Adipose tissue (tissue), 3 donors: ENCODE measurements around the gene SAMD11. TPM values are rescaled to one million over a fixed set of nuclear protein-coding genes. Genes with fewer than 3 reads are reported as not detected.
"Not testable (repeated sequence)": the region's sequence is repeated elsewhere in the genome, so short reads cannot be mapped to it uniquely, and the experiment has no call there.

Experiments used
- H3K27ac ChIP-seq: one replicate; pipeline ENCODE4 v1.5.1; 2013; ENCODE audit warnings: low read depth, low read length
- WGBS, 3 donors: extraction: QIAGEN DNeasy Blood & Tissue Kit; methylation state at CpG; one replicate each; pipeline ENCODE4 v1.1.7; 2013; 5-methylcytosine and 5-hydroxymethylcytosine counted together
- polyA plus RNA-seq, 3 donors: library from polyadenylated mRNA; stranded (reverse); fragments of 200-250 nt; gene quantifications; one replicate each; pipeline ENCODE4 v1.2.3, GENCODE V29; 2013
- donor health status: healthy with polysubstance abuse.
- donor health status: Bipolar disorder and iron deficiency.
- donor health status: healthy.

Gene SAMD11
- polyA plus RNA-seq, 3 donors: 1.00 to 7.9 (median 1.2) TPM

- WGBS, 3 donors: 83 to 92% (median 83%) methylated on average over 33 to 44 of the region's 44 CpGs
- no peak overlapping the region for H3K27ac ChIP-seq
Observed at GRCh38 chr1:978069-978834, 54.5 kb downstream of the SAMD11 start.

GRCh38 chr1:978835-979743 lies 55.4 kb downstream of the SAMD11 start:
- H3K27ac ChIP-seq: no peak overlapping the region
- WGBS, 3 donors: 84 to 87% (median 85%) methylated on average over 55 to 60 of the region's 60 CpGs

DNA sequence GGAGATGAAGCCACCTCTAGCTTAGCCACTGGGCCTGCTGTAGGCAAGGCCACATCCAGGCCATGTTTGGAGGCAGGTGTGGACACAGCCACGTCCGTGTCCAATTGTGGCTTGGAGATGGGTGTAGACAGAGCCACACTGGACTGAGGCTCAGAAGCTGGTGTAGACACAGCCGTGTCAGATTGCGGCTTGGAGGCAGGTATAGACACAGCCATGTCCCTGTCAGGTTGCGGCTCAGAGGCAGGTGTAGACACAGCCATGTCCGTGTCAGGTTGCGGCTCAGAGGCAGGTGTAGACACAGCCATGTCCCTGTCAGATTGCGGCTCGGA lies 56.0 kb downstream of the SAMD11 start:
- 91% methylated on average over 7 to 9 of the region's 9 CpGs for WGBS, 3 donors
- H3K27ac ChIP-seq: no peak overlapping the region

DNA sequence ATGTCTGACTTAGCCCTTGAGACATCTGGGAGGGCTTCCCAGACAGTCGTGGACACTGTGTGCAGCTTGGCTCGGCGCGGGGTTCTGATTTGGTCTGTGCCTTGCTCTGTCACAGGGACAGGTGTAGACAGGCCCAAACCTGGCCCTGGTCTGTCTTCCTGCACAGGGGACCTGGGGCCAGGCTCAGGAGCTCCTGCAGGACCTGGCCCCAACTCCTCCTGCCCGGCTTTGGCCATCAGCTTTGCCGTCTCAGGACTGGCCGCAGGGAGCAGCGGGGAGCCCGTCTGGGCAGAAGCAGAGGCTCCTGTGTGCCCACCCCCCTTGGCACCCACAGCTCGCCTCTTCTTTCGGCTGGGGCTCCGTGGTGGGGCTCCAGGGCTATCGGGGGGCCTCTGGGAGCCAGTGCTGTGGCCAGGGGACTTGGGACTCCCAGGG lies 56.4 kb downstream of the SAMD11 start:
- WGBS, 3 donors: 70 to 83% (median 81%) methylated on average over 13 of the region's 13 CpGs
- no peak overlapping the region for H3K27ac ChIP-seq

DNA sequence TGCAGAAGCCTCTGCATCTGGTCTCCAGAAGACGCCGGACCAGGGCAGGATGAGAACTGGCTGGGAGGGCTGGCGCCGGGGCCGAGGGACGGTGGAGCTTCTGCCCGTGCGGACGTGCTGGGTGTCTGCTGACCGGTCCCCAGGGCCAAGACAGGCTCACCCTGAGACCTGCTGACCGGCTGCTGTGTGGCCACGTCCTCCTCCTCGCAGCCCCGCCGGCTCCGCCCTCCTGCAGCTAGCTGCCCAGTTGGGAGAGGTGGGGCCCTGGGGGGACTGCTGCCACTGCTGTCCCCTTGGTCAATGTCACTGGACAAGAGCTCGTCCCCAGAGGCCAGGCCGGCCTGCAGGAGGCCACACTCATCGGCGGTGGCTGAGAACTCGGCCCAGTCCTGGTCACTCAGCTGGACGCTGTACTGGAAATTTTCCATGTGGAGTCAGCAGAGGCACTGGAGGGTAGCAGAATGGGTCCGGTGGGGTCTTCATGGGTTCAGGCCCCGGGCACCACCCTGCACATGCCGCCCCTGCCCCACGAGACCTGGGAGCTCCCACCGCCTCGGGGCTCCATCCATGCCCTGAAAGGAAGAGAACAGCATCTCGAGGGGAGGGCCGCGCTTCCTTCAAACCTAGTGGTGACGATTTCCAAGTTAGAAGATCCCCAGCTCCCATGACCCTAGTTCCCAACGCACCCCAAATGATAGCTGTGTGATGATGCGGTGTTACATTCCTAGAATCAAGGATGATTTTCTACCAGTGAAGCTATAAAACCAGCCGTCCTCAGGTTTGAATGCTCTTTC lies 57.1 kb downstream of the SAMD11 start:
- H3K27ac ChIP-seq: no peak overlapping the region
- 66 to 72% (median 70%) methylated on average over 35 of the region's 35 CpGs for WGBS, 3 donors

DNA sequence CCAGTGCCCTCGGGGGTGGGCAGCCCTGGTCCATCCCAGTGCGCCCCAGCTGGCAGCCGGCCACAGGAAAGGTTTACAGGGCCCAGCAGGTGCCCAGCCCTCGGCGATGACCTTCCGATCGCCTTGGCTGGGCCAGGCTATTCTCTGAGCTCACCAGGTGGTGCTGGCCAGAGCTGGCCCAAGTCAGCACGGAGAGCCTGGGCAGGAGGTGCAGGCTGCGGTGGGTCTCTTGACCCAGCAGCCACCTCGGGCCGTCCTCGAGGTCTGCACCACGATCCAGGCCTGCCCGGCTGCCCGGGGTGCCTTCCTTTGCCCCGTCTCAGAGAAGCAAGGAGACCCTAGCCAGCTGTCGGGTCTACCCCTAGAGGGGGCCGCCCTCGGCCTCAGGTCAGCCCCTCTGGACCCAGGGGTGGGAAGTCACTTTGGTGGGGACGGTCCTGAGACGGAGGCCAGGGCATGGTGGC lies 57.8 kb downstream of the SAMD11 start:
- WGBS, 3 donors: 68 to 78% (median 74%) methylated on average over 19 to 21 of the region's 21 CpGs
- no peak overlapping the region for H3K27ac ChIP-seq

DNA sequence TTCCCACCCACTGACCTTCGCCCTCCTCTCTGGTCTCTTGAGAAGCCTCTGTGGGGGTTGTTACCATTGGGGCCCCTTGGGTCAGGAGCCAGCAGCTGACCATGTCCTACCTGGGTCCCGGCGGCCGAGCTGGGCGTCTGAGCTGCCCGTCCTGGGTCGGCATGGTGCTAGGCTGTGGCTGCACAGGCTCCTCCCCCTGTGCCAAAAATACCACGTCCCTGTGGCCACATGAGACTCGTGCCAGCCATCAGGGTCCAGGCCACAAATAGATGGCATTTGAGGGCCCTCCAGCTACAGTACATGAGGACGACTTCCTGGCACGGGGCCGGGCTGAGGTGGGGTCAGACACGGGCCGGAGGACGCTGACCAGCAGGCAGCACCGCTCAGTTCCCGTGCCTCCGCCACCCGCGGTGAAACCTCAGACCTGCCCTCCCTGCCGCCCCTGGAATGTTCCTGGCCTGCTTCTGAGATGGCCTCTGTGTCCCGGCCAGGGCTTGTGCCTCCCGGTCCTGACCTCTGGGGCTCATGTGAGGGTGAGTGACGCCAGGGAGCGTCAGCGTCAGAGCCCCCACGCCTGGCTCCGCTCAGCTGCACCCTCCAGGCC lies 58.3 kb downstream of the SAMD11 start, which contains the start of gene PERM1:
PERM1 (minus strand) TSS at position 139 of the 604 bp plus-strand sequence. CDS start 1,064 bp downstream, outside the sequence.
- no peak within 1 kb of the TSS for H3K27ac ChIP-seq
- WGBS, 3 donors: 43 to 68% (median 57%) methylated on average over 28 of the region's 28 CpGs

DNA sequence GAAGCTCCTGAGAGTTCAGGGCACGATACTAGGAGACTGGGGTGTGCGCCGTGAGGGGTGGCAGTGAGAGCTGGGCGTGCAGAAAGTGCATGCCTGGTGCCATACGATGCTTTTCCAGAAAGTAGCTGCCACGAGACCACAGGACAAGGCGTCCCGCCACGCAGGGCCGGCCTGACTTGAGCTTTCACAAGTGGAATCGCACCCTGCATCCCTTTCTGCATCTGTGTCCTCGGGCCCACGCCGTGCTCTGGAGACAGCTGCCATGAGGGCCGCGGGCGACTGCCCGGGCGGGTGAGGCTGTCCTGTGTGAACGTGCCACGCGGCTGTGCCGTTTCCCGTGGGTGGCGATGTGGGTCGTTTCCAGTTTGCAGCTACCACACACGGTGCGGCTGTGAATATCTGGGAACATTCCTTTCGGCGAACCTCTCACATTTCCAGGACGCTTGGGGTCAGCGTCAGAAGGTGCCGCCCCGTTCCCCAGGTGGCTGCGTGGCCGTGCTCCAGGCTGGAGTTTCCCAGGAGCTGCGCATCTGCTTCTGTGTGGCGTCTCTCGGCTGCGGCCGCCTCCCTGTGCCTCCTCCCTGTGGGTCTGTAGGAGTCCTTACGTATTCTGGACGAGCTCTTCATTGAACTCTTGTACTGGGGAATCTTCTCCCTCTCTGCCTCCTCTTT lies 59.2 kb downstream of the SAMD11 start:
- H3K27ac ChIP-seq: no peak overlapping the region
- 62 to 84% (median 80%) methylated on average over 42 to 43 of the region's 43 CpGs for WGBS, 3 donors

DNA sequence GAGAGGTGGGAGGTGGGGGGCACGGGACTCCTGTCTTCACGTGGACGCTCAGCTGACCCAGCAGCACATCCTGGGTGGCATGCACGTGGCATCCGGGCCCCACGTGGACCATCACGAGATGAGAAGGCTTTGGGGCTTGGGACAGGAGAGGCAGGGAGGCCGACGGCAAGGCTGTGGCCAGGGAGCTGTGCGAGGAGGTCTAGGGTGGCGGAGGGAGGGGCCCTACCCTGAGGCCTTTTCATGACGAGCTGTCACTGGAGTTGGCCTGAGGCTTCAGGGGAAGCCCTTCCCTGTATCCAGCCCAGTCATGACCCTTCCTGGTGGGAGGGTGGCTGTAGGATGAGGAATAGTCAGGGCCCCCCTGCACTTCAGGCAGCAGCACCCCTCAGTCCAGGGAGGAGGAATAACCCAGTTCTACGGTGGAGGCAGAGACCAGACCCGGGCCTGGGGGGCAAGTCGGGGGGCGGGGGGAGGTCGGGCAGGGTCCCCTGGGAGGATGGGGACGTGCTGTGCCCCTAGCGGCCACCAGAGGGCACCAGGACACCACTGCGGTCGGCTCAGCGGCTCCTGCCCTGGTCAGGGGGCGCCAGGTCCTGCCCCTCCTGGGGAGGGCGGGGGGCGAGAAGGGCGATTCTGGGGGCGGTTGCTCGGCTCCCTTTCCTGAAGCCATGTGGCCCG lies 60.2 kb downstream of the SAMD11 start:
- WGBS, 3 donors: 15 to 20% (median 19%) methylated on average over 28 to 29 of the region's 29 CpGs
- H3K27ac ChIP-seq: no peak overlapping the region

GRCh38 chr1:984476-984814 lies 60.7 kb downstream of the SAMD11 start:
- WGBS, 3 donors: 51 to 61% (median 55%) methylated on average over 12 of the region's 12 CpGs

GRCh38 chr1:985126-985525 lies 61.4 kb downstream of the SAMD11 start:
- no peak overlapping the region for H3K27ac ChIP-seq
- WGBS, 3 donors: 73 to 79% (median 78%) methylated on average over 13 of the region's 13 CpGs

More at GRCh38 chr1:984476-984814, 60.7 kb downstream of the SAMD11 start:
- H3K27ac ChIP-seq: no peak overlapping the region

DNA sequence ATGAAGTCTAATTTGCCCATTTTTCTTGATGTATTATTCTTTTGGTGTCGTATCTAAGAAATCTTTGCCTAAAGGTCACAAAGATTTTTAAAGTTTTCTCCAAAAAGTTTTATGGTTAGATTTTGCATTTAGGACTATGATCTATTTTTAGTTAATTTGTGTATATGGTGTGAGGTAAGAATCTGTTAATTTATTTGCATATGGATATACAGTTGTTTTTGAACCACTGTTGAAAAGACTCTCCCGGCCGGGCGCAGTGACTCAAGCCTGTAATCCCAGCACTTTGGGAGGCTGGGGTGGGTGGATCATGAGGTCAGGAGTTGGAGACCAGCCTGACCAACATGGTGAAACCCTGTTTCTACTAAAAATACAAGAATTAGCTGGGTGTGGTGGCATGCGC lies 64.3 kb downstream of the SAMD11 start:
- WGBS, 3 donors: 83 to 92% (median 84%) methylated on average over 5 of the region's 5 CpGs
- H3K27ac ChIP-seq: not testable (repeated sequence)

- H3K27ac ChIP-seq: not testable (repeated sequence)
- WGBS, 3 donors: 90 to 95% (median 93%) methylated on average over 6 of the region's 6 CpGs
Observed at GRCh38 chr1:991275-991674, 67.6 kb downstream of the SAMD11 start.

DNA sequence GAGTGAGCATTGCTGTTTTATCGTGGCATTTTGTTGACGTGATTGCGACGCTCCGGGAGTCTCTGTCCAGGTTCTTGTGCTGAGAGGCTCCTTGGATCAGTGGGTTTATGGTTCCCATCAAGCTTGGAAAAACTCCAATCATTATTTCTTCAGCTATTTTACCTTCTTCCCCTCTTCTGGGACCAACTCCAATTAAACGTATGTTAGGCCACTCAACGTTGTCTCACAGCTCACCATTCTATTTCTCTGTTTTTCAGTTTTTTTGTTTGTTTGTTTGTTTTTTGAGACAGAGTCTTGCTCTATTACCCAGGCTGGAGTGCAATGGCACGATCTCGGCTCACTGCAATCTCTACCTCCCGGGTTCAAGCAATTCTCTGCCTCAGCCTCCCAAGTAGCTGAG lies 68.2 kb downstream of the SAMD11 start:
- H3K27ac ChIP-seq: no peak overlapping the region
- 96% methylated on average over 10 of the region's 10 CpGs for WGBS, 3 donors

GRCh38 chr1:992362-992761 lies 68.6 kb downstream of the SAMD11 start:
- WGBS, 3 donors: 89 to 94% (median 93%) methylated on average over 7 of the region's 7 CpGs

DNA sequence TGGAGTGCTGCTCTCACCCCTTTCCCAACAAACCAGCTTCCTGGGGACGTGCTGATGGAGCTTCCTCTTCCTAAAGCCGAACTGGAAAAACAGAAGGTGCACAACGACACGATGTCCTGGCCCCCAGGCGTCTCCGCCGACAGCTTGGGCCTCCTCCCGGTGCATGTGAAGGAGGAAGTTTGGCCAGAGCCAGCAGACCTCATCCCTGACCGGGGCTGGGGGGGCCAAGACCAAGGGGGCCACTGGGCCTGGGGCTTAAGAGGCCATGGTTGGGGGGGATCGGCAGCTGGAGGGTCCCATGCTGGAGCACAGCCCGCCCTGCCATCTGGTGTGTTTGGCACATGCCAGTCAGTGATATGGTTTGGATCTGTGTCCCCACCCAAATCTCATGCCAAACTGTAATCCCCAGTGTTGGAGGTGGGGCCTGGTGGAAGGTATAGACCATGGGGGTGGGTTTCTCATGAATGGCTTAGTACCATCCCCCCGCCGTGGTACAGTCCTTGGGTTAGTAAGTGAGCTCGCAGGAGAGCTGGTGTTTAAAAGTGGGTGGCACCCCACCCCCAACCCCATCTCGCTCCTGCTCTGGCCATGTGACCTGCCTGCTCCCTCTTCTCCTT lies 69.8 kb downstream of the SAMD11 start:
- WGBS, 3 donors: 71 to 77% (median 72%) methylated on average over 15 of the region's 15 CpGs
- H3K27ac ChIP-seq: no peak overlapping the region

More at GRCh38 chr1:992362-992761, 68.6 kb downstream of the SAMD11 start:
- H3K27ac ChIP-seq: no peak overlapping the region
